SH-SY5Y (cell line): ENCODE data around the gene NOXA1.

ENCODE experiments used
- GATA2 ChIP-seq: IDR thresholded peaks from 2 replicates; pipeline ENCODE4 v1.6.1; 2011; ENCODE audit warnings: mild to moderate bottlenecking, low read depth, low read length
- GATA3 ChIP-seq: IDR thresholded peaks from 2 replicates; pipeline ENCODE4 v1.6.1; 2011; ENCODE audit warnings: low read depth, mild to moderate bottlenecking, low read length, moderate library complexity

GRCh38 chr9:137373611-137373980 lies 49.6 kb upstream of the NOXA1 start:
- TF ChIP-seq GATA2, result no peak
- TF ChIP-seq GATA3, result no peak
